NB4 (cell line): ENCODE results near the gene SPHK1.

Experiments used
- DNase-seq: peaks from one replicate; pipeline ENCODE4 v3.0.0; 2010; ENCODE audit warnings: low read depth
- H3K4me3 ChIP-seq: one replicate; pipeline ENCODE4 v1.5.1; 2011; ENCODE audit warnings: mild to moderate bottlenecking, low read depth, low read length, moderate library complexity
- CTCF ChIP-seq: IDR thresholded peaks from one replicate; pipeline ENCODE4 v1.5.1; 2012; ENCODE audit warnings: low read depth, low read length
- MAX ChIP-seq: IDR thresholded peaks from 2 replicates; pipeline ENCODE4 v1.6.1; 2011; ENCODE audit warnings: low read depth, low read length
- MYC ChIP-seq: IDR thresholded peaks from 2 replicates; pipeline ENCODE4 v1.6.1; 2011; ENCODE audit warnings: low read depth, low read length
- POLR2A ChIP-seq: IDR thresholded peaks from 2 replicates; pipeline ENCODE4 v1.6.1; 2011; ENCODE audit warnings: mild to moderate bottlenecking; ENCODE audit not compliant: insufficient read length; ENCODE audit errors: extremely low read depth

SPHK1 gene

GRCh38 chr17:76386966-76387765 lies 2.8 kb downstream of the SPHK1 start:
- TF ChIP-seq POLR2A (no peak), MYC (no peak), MAX (no peak), CTCF (no peak)
- no peak for DNase-seq
- H3K4me3 ChIP-seq, result no peak overlapping the region

GRCh38 chr17:76388966-76389888 lies 4.8 kb downstream of the SPHK1 start:
- H3K4me3 ChIP-seq, result no peak overlapping the region
- TF ChIP-seq POLR2A (no peak), CTCF (no peak), MAX (no peak), MYC (no peak)
- DNase-seq, result no peak

- H3K4me3 ChIP-seq, result no peak overlapping the region
- no peak for DNase-seq
- no peak for TF ChIP-seq POLR2A
Measured at GRCh38 chr17:76390003-76390421, 5.6 kb downstream of the SPHK1 start.

GRCh38 chr17:76391200-76391715 lies 6.8 kb downstream of the SPHK1 start:
- TF ChIP-seq MYC, result no peak
- TF ChIP-seq CTCF, result no peak
- no peak for TF ChIP-seq POLR2A
- TF ChIP-seq MAX, result no peak
- no peak overlapping the region for H3K4me3 ChIP-seq
- no peak for DNase-seq

- no peak for DNase-seq
- no peak for TF ChIP-seq CTCF
- no peak for TF ChIP-seq MAX
- no peak for TF ChIP-seq MYC
- no peak for TF ChIP-seq POLR2A
- no peak overlapping the region for H3K4me3 ChIP-seq
Measured at GRCh38 chr17:76394166-76394565, 9.8 kb downstream of the SPHK1 start.

GRCh38 chr17:76395980-76396379 lies 11.6 kb downstream of the SPHK1 start:
- no peak overlapping the region for H3K4me3 ChIP-seq
- DNase-seq, result no peak
- TF ChIP-seq CTCF, result no peak
- no peak for TF ChIP-seq POLR2A
- TF ChIP-seq MYC, result no peak
- no peak for TF ChIP-seq MAX
